B cell (primary cell): ENCODE data around the gene PTGDR2. TPM values are rescaled to one million over a fixed set of nuclear protein-coding genes. Genes with fewer than 3 reads are reported as not detected.

ENCODE experiments used
- ATAC-seq: fragments of 200-7000 bp; cut with Tn5 transposase; one replicate; pipeline ENCODE4 v1.10.0; 2021; ENCODE audit warnings: low read depth, mild to moderate bottlenecking, moderate number of reproducible peaks, moderate library complexity
- CTCF ChIA-PET: fragments of 350-600 bp; sonication (Branson Sonifier 250); formaldehyde crosslinking; loops from one replicate; lab custom pipeline; 2021; ENCODE audit warnings: antibody characterized with exemption, inconsistent platforms; lab: Charles Lee
- POLR2A ChIA-PET: fragments of 350-600 bp; sonication (Branson Sonifier 250); formaldehyde crosslinking; loops from one replicate; lab custom pipeline; 2021; ENCODE audit warnings: antibody characterized with exemption; lab: Charles Lee
- DNase-seq: peaks from one replicate; pipeline ENCODE4 v3.0.0; 2013
- H2AFZ ChIP-seq: 2 replicates; pipeline ENCODE4 v1.6.1; 2012; ENCODE audit warnings: mild to moderate bottlenecking, low read depth, low read length; ENCODE audit not compliant: insufficient read depth, poor library complexity, severe bottlenecking
- H3K27ac ChIP-seq, 2 donors: 1 replicate in 1 of 2; 2 replicates in 1 of 2; pipeline ENCODE4 v1.5.1; 2012 to 2013; ENCODE audit warnings: low read length in 2 of 2, mild to moderate bottlenecking in 2 of 2, moderate library complexity in 1 of 2
- H3K27me3 ChIP-seq, 4 experiments: fragments of 200-600 bp in 1 of 4; sonication (generic) in 1 of 4; replicated peaks in 1 of 4; 1 replicate in 2 of 4; 2 replicates in 2 of 4; pipeline versions ENCODE4 v1.6.1 to v1.7.0; 2013 to 2016; ENCODE audit warnings: low read length in 3 of 4, mild to moderate bottlenecking in 2 of 4, mixed read lengths in 1 of 4, moderate library complexity in 1 of 4; ENCODE audit not compliant: insufficient read depth in 4 of 4, control insufficient read depth in 3 of 4; ENCODE audit errors: control extremely low read depth in 1 of 4
- H3K36me3 ChIP-seq, 2 experiments: replicated peaks in 1 of 2; 1 replicate in 1 of 2; 2 replicates in 1 of 2; pipeline versions ENCODE4 v1.6.1 to v1.7.1; 2013; ENCODE audit warnings: low read length in 1 of 2; ENCODE audit not compliant: insufficient read depth in 2 of 2, control insufficient read depth in 1 of 2; ENCODE audit errors: control extremely low read depth in 1 of 2, extremely low read depth in 1 of 2
- H3K4me1 ChIP-seq, 2 donors: fragments of 200-600 bp in 1 of 2; sonication (generic) in 1 of 2; 1 replicate in 1 of 2; 2 replicates in 1 of 2; pipeline versions ENCODE4 v1.5.1 to v1.6.1; 2013 to 2017; ENCODE audit warnings: low read length in 2 of 2; ENCODE audit not compliant: control insufficient read depth in 2 of 2, insufficient read depth in 2 of 2
- H3K4me2 ChIP-seq: replicated peaks from 2 replicates; pipeline ENCODE3; 2012; ENCODE audit warnings: mild to moderate bottlenecking, low read depth, low read length; ENCODE audit not compliant: poor library complexity, severe bottlenecking
- H3K4me3 ChIP-seq, 5 experiments: fragments of 200-600 bp in 1 of 5; sonication (generic) in 1 of 5; 1 replicate in 3 of 5; 2 replicates in 2 of 5; pipeline versions ENCODE4 v1.5.1 to v1.7.0; 2011 to 2016; ENCODE audit warnings: low read length in 4 of 5, mild to moderate bottlenecking in 4 of 5, low read depth in 2 of 5, control low read depth in 1 of 5, moderate library complexity in 1 of 5; ENCODE audit not compliant: insufficient read depth in 1 of 5; ENCODE audit errors: control extremely low read depth in 1 of 5, extremely low read depth in 1 of 5
- H3K79me2 ChIP-seq: fragments of 200-600 bp; sonication (generic); one replicate; pipeline ENCODE4 v1.6.0; 2016; ENCODE audit warnings: low read length; ENCODE audit not compliant: control insufficient read depth, insufficient read depth
- H3K9ac ChIP-seq: fragments of 200-600 bp; sonication (generic); 2 replicates; pipeline ENCODE4 v1.6.1; 2017; ENCODE audit warnings: mild to moderate bottlenecking, low read length, moderate library complexity
- H3K9me3 ChIP-seq, 3 donors: one replicate each; pipeline versions ENCODE4 v1.6.1 to v1.7.1; 2013; ENCODE audit warnings: low read length in 2 of 3; ENCODE audit not compliant: control insufficient read depth in 2 of 3, insufficient read depth in 1 of 3; ENCODE audit errors: control extremely low read depth in 1 of 3
- H4K20me1 ChIP-seq: 2 replicates; pipeline ENCODE4 v1.6.0; 2012; ENCODE audit warnings: mild to moderate bottlenecking, low read length; ENCODE audit not compliant: insufficient read depth, control insufficient read depth, poor library complexity, severe bottlenecking
- H3K27ac Mint-ChIP-seq: one replicate; pipeline ENCODE4 v1.8.0; 2021; ENCODE audit warnings: mixed read lengths
- H3K27me3 Mint-ChIP-seq: one replicate; pipeline ENCODE4 v1.8.0; 2021; ENCODE audit warnings: mixed read lengths
- H3K4me1 Mint-ChIP-seq: one replicate; pipeline ENCODE4 v1.8.0; 2021; ENCODE audit warnings: mixed read lengths
- H3K4me3 Mint-ChIP-seq: one replicate; pipeline ENCODE4 v1.8.0; 2021; ENCODE audit warnings: mixed read lengths
- H3K9me3 Mint-ChIP-seq: one replicate; pipeline ENCODE4 v1.8.0; 2022; ENCODE audit warnings: mixed read lengths; ENCODE audit not compliant: insufficient read depth
- CTCF ChIP-seq: fragments of 200-600 bp; IDR thresholded peaks from one replicate; pipeline ENCODE4 v1.8.0; 2022; ENCODE audit warnings: antibody characterized with exemption, mild to moderate bottlenecking
- EZH2 ChIP-seq: IDR thresholded peaks from 2 replicates; pipeline ENCODE4 v1.6.1; 2012; ENCODE audit warnings: borderline replicate concordance, low read depth, mild to moderate bottlenecking, moderate library complexity, low read length; ENCODE audit not compliant: insufficient read depth, poor library complexity, severe bottlenecking
- whole genome bisulfite sequencing: methylation state at CpG from one replicate; pipeline ENCODE4 v1.1.5; 2013; ENCODE audit warnings: missing lambda C conversion rate; ENCODE audit not compliant: insufficient coverage; 5-methylcytosine and 5-hydroxymethylcytosine counted together
- intact Hi-C: fragments of 100-400 bp; cut with micrococcal nuclease; formaldehyde crosslinking; loops from one replicate; pipeline ENCODE4 v1.10.0; 2022
- polyA plus RNA-seq: library from polyadenylated mRNA; depleted of rRNA; stranded (reverse); fragments of >200 nt; gene quantifications from 2 replicates; pipeline ENCODE4 v1.2.3, GENCODE V29; 2012
- total RNA-seq, 2 donors: library from RNA; stranded (reverse); fragments of 120-200 nt in 1 of 2; gene quantifications; 1 replicate in 1 of 2; 2 replicates in 1 of 2; pipeline versions ENCODE4 v1.2.3 to v1.2.4, GENCODE V29; 2013 to 2022

PTGDR2 gene
- total and polyA plus RNA-seq, 2 donors (not counting 1 experiment from before 2014, with no cell fraction given) = 0.03 TPM; not detected in 1

- Mint-ChIP-seq H3K9me3 (no peaks in the 10 kb centered on the region), H3K4me1 (peaks cover 48% of the 10 kb centered on the region), H3K27ac (peak overlapping the region; percentile 93), H3K4me3 (peak overlapping the region; percentile 93), H3K27me3 (no peaks in the 10 kb centered on the region)
- ATAC-seq (no peak), DNase-seq (no peak)
- no peaks in the 10 kb centered on the region for H4K20me1 ChIP-seq
- peak overlapping the region; percentile 38 to 81 for H3K27ac ChIP-seq
- 17% methylated on average over 18 of the region's 23 CpGs for WGBS
- ChIA-PET CTCF (interaction anchor here (0.8 to 4.8 kb wide), 4 partner anchors 12 to 1265 kb away, joined by 3 to 27 read pairs (median 4); no protein-coding TSS in a partner anchor), POLR2A (no interaction called here)
- H3K4me2 ChIP-seq = peak overlapping the region; percentile 89
- no peaks in the 10 kb centered on the region for H3K9me3 ChIP-seq
- H3K27me3 ChIP-seq = no peaks in the 10 kb centered on the region
- TF ChIP-seq CTCF (no peak), EZH2 (no peak)
- intact Hi-C loops = loop anchor here (1.0 to 5.0 kb wide), 5 partner anchors 67 to 584 kb away; partner anchors contain the start of genes CPSF7, DDB1, SLC15A3 and TKFC
- peak overlapping the region; percentile 96 for H2AFZ ChIP-seq
- H3K79me2 ChIP-seq = peaks cover 34% of the 10 kb centered on the region
- H3K9ac ChIP-seq = peak overlapping the region; percentile 90
- peaks cover 32 to 33% of the 10 kb centered on the region in 2 donors for H3K4me1 ChIP-seq
- H3K36me3 ChIP-seq = peaks cover 0 to 6% of the 10 kb centered on the region in 2 experiments
- H3K4me3 ChIP-seq = peak overlapping the region; percentile 19 to 97 (median 88)
These were observed 12.8 kb downstream of the PTGDR2 start for GRCh38 chr11:60842668-60843600.
